Measurements from ENCODE around the gene RHOXF2. TPM values are rescaled to one million over a fixed set of nuclear protein-coding genes. Genes with fewer than 3 reads are reported as not detected.

The RHOXF2 gene
- total RNA-seq, 1 experiment from 2014 or later = not detected

DNA sequence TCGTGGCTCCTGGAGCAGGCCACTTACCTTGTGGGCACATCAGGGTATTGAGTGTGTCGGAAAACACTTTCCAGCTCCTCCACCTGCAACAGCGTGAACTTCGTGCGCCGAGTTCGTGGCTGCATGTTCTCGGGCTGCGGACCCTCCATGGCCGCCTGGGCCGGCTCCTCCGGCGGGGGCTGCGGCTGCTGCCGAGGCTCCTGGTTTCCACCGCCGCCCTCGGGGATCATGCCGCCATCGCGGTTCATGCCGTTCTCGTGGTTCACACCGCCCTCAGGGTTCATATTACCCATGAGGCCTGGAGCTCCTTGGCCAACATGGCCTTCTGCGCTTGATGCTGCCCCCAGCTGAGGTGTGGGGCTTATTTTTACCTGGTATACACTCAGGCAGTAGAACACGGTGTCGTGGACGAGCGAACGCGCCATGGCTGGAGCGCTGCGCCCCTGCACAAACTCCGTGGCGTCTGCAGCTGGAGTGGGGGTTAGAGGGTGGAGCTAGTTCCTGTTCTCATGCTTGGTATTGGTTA lies 42.9 kb upstream of the RHOXF2 start, which contains the start of gene RHOXF1:
Gene RHOXF1 (minus strand): TSS at position 476 of the 526 bp plus-strand sequence. CDS start 51 bp downstream, at position 425.
- no peak within 1 kb of the TSS for H4K5ac ChIP-seq (ENCODE audit: insufficient read length, low read depth, low read length)
- H4K20me1 ChIP-seq (ENCODE audit: control insufficient read depth, insufficient read depth, insufficient read length) = no peaks in the 10 kb centered on the region
- H3K9ac ChIP-seq (ENCODE audit: extremely low read depth, insufficient read length, low read length) = no peak within 1 kb of the TSS
- H3K4ac ChIP-seq (ENCODE audit: low read depth, low read length) = no peak within 1 kb of the TSS
- H3K4me1 Mint-ChIP-seq = no peaks in the 10 kb centered on the region
- no CpG with 5 or more reads among the region's 35 CpGs for WGBS (ENCODE audit: extremely low coverage, insufficient read length, low lambda C conversion rate)
- no peak within 1 kb of the TSS for H3K56ac ChIP-seq (ENCODE audit: insufficient read length, low read depth, low read length)
- peaks cover 35% of the 10 kb centered on the region for H3K9me3 ChIP-seq (ENCODE audit: control insufficient read depth, low read depth, low read length)
- H3K23ac ChIP-seq (ENCODE audit: insufficient read length, low read depth, low read length) = no peak within 1 kb of the TSS
- H2BK20ac ChIP-seq (ENCODE audit: low read depth, low read length, poor library complexity, severe bottlenecking) = no peak within 1 kb of the TSS
- no peaks in the 10 kb centered on the region for H3K79me1 ChIP-seq (ENCODE audit: insufficient read depth, low read depth, low read length, poor library complexity, severe bottlenecking)
- H2AK5ac ChIP-seq (ENCODE audit: insufficient read length, low read length) = no peak within 1 kb of the TSS
- DNase-seq = no peak
- no peak within 1 kb of the TSS for H3K27ac Mint-ChIP-seq
- no peaks in the 10 kb centered on the region for H3K4me1 ChIP-seq (ENCODE audit: insufficient read depth, low read length)
- H3T11ph ChIP-seq (ENCODE audit: low read length) = no peak within 1 kb of the TSS
- TF ChIP-seq, protein P1, sequence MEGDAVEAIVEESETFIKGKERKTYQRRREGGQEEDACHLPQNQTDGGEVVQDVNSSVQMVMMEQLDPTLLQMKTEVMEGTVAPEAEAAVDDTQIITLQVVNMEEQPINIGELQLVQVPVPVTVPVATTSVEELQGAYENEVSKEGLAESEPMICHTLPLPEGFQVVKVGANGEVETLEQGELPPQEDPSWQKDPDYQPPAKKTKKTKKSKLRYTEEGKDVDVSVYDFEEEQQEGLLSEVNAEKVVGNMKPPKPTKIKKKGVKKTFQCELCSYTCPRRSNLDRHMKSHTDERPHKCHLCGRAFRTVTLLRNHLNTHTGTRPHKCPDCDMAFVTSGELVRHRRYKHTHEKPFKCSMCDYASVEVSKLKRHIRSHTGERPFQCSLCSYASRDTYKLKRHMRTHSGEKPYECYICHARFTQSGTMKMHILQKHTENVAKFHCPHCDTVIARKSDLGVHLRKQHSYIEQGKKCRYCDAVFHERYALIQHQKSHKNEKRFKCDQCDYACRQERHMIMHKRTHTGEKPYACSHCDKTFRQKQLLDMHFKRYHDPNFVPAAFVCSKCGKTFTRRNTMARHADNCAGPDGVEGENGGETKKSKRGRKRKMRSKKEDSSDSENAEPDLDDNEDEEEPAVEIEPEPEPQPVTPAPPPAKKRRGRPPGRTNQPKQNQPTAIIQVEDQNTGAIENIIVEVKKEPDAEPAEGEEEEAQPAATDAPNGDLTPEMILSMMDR (conservative IDR thresholded peaks at IDR 0.05) = no peak
- H3K4me2 ChIP-seq (ENCODE audit: insufficient read depth, insufficient read length, low read length) = no peak within 1 kb of the TSS
- H2AFZ ChIP-seq (ENCODE audit: low read length) = no peak within 1 kb of the TSS
- peaks cover 69 to 77% of the 10 kb centered on the region in 2 experiments for H3K9me3 Mint-ChIP-seq
- no peak within 1 kb of the TSS for H2BK120ac ChIP-seq (ENCODE audit: low read depth, low read length, poor library complexity, severe bottlenecking)
- no peak within 1 kb of the TSS for H3K4me3 Mint-ChIP-seq
- no peaks in the 10 kb centered on the region for H3K27me3 ChIP-seq (ENCODE audit: insufficient read depth, low read length)
- no peaks in the 10 kb centered on the region for H3K27me3 Mint-ChIP-seq (ENCODE audit: low read depth)
- H4K91ac ChIP-seq (ENCODE audit: insufficient read length, low read depth, low read length) = no peak within 1 kb of the TSS
- no peak within 1 kb of the TSS for H3K14ac ChIP-seq (ENCODE audit: insufficient read depth, low read length)
- no peak within 1 kb of the TSS for H3K27ac ChIP-seq (ENCODE audit: insufficient read length, low read depth, low read length)
- no peaks in the 10 kb centered on the region for H3K79me2 ChIP-seq (ENCODE audit: insufficient read depth, low read length)
- H3K18ac ChIP-seq (ENCODE audit: insufficient read length, low read depth, low read length) = no peak within 1 kb of the TSS
- H2BK15ac ChIP-seq (ENCODE audit: low read depth, low read length) = no peak within 1 kb of the TSS
- H2BK12ac ChIP-seq (ENCODE audit: insufficient read length, low read depth, low read length) = no peak within 1 kb of the TSS
- no peak within 1 kb of the TSS for H2BK5ac ChIP-seq (ENCODE audit: insufficient read length, low read length)
- no peak within 1 kb of the TSS for H4K8ac ChIP-seq (replicated peaks; ENCODE audit: insufficient read length, low read depth, low read length)
- H3K23me2 ChIP-seq (ENCODE audit: insufficient read length, low read depth, low read length, poor library complexity, severe bottlenecking) = no peaks in the 10 kb centered on the region
- peaks cover 0 to 5% (median 2%) of the 10 kb centered on the region in 3 experiments; a peak in 2 of 7 replicates for H3K36me3 Mint-ChIP-seq (ENCODE audit: insufficient read depth in 1 of 3, low read depth in 3 of 3)

Data from H9 (cell line).